Spleen (tissue), 7 donors: ENCODE measurements around the gene PIM3.

Experiments
- CTCF ChIP-seq, 11 experiments: fragments of 200-600 bp in 7 of 11; fragments of 450-650 bp in 4 of 11; sonication (generic) in 4 of 11; IDR thresholded peaks in 8 of 11; conservative IDR thresholded peaks in 3 of 11; 1 replicate in 7 of 11; 2 replicates in 4 of 11; pipeline versions ENCODE4 v1.4.0 to v1.8.0; 2016 to 2021; ENCODE audit warnings: antibody characterized with exemption in 11 of 11, inconsistent platforms in 4 of 11, mild to moderate bottlenecking in 1 of 11
- POLR2A ChIP-seq, 3 donors: fragments of 450-650 bp; IDR thresholded peaks; one replicate each; pipeline ENCODE4 v1.5.1; 2017; ENCODE audit warnings: antibody characterized with exemption in 3 of 3, mild to moderate bottlenecking in 1 of 3
- POLR2AphosphoS5 ChIP-seq, 3 donors: sonication (generic); formaldehyde crosslinking; IDR thresholded peaks; one replicate each; pipeline ENCODE4 v1.5.1; 2017; ENCODE audit warnings: antibody characterized with exemption in 3 of 3
- donor health status: DM: no; HTN: no; CAD: no; lungs with moderate emphysema.
- donor health status: DM: no; HTN: no; CAD: no.
- donor health status: DM: no; HTN: no; CAD: no.

- TF ChIP-seq POLR2A (IDR thresholded peaks at IDR 0.05) (no peak), CTCF (IDR thresholded peaks at IDR 0.05 in 8 of 11, conservative IDR thresholded peaks at IDR 0.05 in 3 of 11) (no peak), POLR2AphosphoS5 (IDR thresholded peaks at IDR 0.05) (no peak)
These were observed 2.7 kb upstream of the PIM3 start for GRCh38 chr22:49957826-49958365.
